ENCODE measurements around the gene ABCC12. TPM values are rescaled to one million over a fixed set of nuclear protein-coding genes. Genes with fewer than 3 reads are reported as not detected.

ABCC12 gene
- total and polyA plus RNA-seq, 2 donors (not counting 3 experiments of a cell fraction or from before 2014, with no cell fraction given): not detected

DNA sequence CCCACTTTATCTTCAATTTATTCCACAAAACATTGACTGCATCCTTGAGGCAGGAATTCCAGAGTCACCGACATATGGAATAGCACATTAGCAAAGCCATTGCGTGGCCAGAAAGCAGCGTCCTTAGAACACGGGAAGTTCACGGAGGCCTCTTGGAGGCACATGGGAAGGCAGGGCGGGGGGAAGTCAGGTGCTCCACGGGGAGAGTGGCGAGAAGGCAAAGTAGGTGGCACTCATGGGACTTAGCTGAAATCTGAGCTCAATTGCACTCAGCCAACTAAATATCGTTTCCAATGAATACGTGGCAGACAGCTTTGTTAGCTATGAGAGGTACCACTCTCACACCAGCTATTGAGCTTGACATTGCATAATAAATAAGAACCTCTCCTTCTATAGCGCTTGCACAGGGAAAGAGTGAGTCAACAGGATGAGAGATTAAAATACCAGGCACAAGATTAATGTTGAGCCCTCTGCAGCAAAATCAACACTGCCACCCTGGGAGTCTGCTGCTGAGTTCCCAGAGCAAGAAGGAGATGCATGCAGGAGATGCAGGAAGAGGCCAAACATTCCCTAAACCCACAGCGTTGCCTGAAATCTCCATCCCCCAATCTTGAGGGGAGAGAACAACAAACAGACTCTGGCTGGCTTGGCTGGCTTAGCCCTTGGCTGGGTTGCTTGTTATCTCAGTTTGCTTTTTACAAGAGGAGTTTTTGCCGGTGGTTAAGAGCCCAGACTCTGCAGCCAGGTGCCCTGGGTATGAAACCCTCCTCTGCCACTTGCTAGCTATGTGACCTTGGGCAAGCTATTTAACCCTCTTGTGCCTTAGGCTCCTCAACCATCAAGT, 28.8 kb downstream of the ABCC12 start:
- peak; percentile 65 for FAIRE-seq
- H2AFZ ChIP-seq (ENCODE audit: low read depth, low read length): no peak overlapping the region
- peaks cover 0 to 6% of the 10 kb centered on the region in 2 experiments for H3K27me3 ChIP-seq (ENCODE audit: control insufficient read depth in 2 of 2, insufficient read depth in 2 of 2, low read length in 2 of 2)
- H3K4me2 ChIP-seq (ENCODE audit: insufficient read depth, low read length): no peak overlapping the region
- BruUV-seq (replicated peaks): no TSS peak
- H3K79me2 ChIP-seq (ENCODE audit: control insufficient read depth, insufficient read depth, low read length): no peaks in the 10 kb centered on the region
- no peaks in the 10 kb centered on the region for H3K36me3 ChIP-seq (ENCODE audit: control insufficient read depth in 2 of 2, extremely low read depth in 1 of 2, insufficient read depth in 2 of 2, low read length in 2 of 2)
- H3K9me3 ChIP-seq (replicated peaks; ENCODE audit: control insufficient read depth, insufficient read depth, low read length): no peaks in the 10 kb centered on the region
- no peaks in the 10 kb centered on the region for H4K20me1 ChIP-seq (replicated peaks; ENCODE audit: control insufficient read depth, extremely low read depth, insufficient read depth, low read length)
- H3K9me1 ChIP-seq (replicated peaks; ENCODE audit: control insufficient read depth, extremely low read depth, insufficient read depth, low read length): no peaks in the 10 kb centered on the region
- TF ChIP-seq GATA2 (IDR thresholded peaks at IDR 0.05; ENCODE audit: insufficient read depth, insufficient read length, low read depth, low read length): peak; percentile 18
- TF ChIP-seq FOS (IDR thresholded peaks at IDR 0.05; ENCODE audit: borderline replicate concordance, insufficient read depth, low read length): peak; percentile 46
- no peak for TF ChIP-seq MYC (IDR thresholded peaks at IDR 0.05; ENCODE audit: low read depth, low read length)
- H3K9ac ChIP-seq (replicated peaks; ENCODE audit: extremely low read depth, insufficient read depth, low read length): no peak overlapping the region
- no peak overlapping the region for H3K4me3 ChIP-seq (replicated peaks in 1 of 3; ENCODE audit: insufficient read depth in 1 of 3, low read depth in 1 of 3, low read length in 3 of 3)
- peak; percentile 57 for DNase-seq (ENCODE audit: low read depth, low spot score)
- no peak overlapping the region for H3K27ac ChIP-seq (ENCODE audit: insufficient read depth, low read depth, low read length)
- H3K4me1 ChIP-seq (ENCODE audit: control insufficient read depth, extremely low read depth, insufficient read depth, low read length): peaks cover 10% of the 10 kb centered on the region
- ChIA-PET CTCF (interaction anchor here (0.7 to 1.7 kb wide), 5 partner anchors 10 to 985 kb away, joined by 3 to 9 read pairs (median 3); no protein-coding TSS in a partner anchor), POLR2A (no interaction called here)
- dilution Hi-C loops (cut with MboI; ENCODE audit: extremely low pct_ligation_motif_present, low sequenced_read_pairs): no loop called here
- intact Hi-C loops (cut with micrococcal nuclease): no loop called here

DNA sequence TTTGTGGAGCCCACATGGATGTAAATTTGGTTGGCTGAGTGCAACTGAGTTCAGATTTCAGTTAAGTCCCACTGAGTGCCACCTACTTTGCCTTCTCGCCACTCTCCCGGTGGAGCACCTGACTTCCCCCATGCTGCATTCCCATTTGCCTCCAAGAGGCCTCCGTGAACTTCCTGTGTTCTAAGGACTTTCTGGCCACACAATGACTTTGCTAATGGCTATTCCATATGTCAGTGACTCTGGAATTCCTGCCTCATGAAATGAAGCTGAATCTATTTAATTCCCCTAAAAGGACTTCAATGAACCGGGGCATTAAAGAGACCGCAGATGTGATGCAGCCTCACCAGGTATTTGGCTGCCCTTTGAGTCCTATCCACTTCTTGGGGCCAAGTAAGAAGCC, 29.9 kb downstream of the ABCC12 start:
- BruUV-seq (replicated peaks): no TSS peak
- FAIRE-seq: no peak

More for the DNA sequence above, 29.9 kb downstream of the ABCC12 start:
- H3K9ac ChIP-seq (replicated peaks; ENCODE audit: extremely low read depth, insufficient read depth, low read length): no peak overlapping the region
- intact Hi-C loops (cut with micrococcal nuclease) (no loop called here), dilution Hi-C loops (cut with MboI; ENCODE audit: extremely low pct_ligation_motif_present, low sequenced_read_pairs) (no loop called here)
- H3K27ac ChIP-seq (ENCODE audit: insufficient read depth, low read depth, low read length): no peak overlapping the region
- no peaks in the 10 kb centered on the region for H3K36me3 ChIP-seq (ENCODE audit: control insufficient read depth in 2 of 2, extremely low read depth in 1 of 2, insufficient read depth in 2 of 2, low read length in 2 of 2)
- no peaks in the 10 kb centered on the region for H3K9me1 ChIP-seq (replicated peaks; ENCODE audit: control insufficient read depth, extremely low read depth, insufficient read depth, low read length)
- peaks cover 10% of the 10 kb centered on the region for H3K4me1 ChIP-seq (ENCODE audit: control insufficient read depth, extremely low read depth, insufficient read depth, low read length)
- no peak overlapping the region for H3K4me2 ChIP-seq (ENCODE audit: insufficient read depth, low read length)
- ChIA-PET CTCF (interaction anchor here (1.7 kb wide), 1 partner anchor 9 kb away, joined by 9 read pairs; no protein-coding TSS in a partner anchor), POLR2A (no interaction called here)
- no peak overlapping the region for H3K4me3 ChIP-seq (replicated peaks in 1 of 3; ENCODE audit: insufficient read depth in 1 of 3, low read depth in 1 of 3, low read length in 3 of 3)
- peaks cover 0 to 6% of the 10 kb centered on the region in 2 experiments for H3K27me3 ChIP-seq (ENCODE audit: control insufficient read depth in 2 of 2, insufficient read depth in 2 of 2, low read length in 2 of 2)
- no peaks in the 10 kb centered on the region for H3K79me2 ChIP-seq (ENCODE audit: control insufficient read depth, insufficient read depth, low read length)
- no peaks in the 10 kb centered on the region for H4K20me1 ChIP-seq (replicated peaks; ENCODE audit: control insufficient read depth, extremely low read depth, insufficient read depth, low read length)
- TF ChIP-seq JUN (IDR thresholded peaks at IDR 0.05; ENCODE audit: borderline replicate concordance, insufficient read depth, insufficient read length, low read depth) (no peak), POLR2A (IDR thresholded peaks at IDR 0.05; ENCODE audit: low read depth, low read length) (no peak)
- TF ChIP-seq, protein P1, sequence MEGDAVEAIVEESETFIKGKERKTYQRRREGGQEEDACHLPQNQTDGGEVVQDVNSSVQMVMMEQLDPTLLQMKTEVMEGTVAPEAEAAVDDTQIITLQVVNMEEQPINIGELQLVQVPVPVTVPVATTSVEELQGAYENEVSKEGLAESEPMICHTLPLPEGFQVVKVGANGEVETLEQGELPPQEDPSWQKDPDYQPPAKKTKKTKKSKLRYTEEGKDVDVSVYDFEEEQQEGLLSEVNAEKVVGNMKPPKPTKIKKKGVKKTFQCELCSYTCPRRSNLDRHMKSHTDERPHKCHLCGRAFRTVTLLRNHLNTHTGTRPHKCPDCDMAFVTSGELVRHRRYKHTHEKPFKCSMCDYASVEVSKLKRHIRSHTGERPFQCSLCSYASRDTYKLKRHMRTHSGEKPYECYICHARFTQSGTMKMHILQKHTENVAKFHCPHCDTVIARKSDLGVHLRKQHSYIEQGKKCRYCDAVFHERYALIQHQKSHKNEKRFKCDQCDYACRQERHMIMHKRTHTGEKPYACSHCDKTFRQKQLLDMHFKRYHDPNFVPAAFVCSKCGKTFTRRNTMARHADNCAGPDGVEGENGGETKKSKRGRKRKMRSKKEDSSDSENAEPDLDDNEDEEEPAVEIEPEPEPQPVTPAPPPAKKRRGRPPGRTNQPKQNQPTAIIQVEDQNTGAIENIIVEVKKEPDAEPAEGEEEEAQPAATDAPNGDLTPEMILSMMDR (IDR thresholded peaks at IDR 0.05; ENCODE audit: extremely low read depth in 1 of 2, insufficient read depth in 1 of 2, low read depth in 1 of 2, low read length in 2 of 2): no peak
- H2AFZ ChIP-seq (ENCODE audit: low read depth, low read length): no peak overlapping the region
- no peak for DNase-seq (ENCODE audit: low read depth, low spot score)
- no peaks in the 10 kb centered on the region for H3K9me3 ChIP-seq (replicated peaks; ENCODE audit: control insufficient read depth, insufficient read depth, low read length)

Measured in endothelial cell of umbilical vein (primary cell).